GM23338 (cell line): Measurements from ENCODE around the gene ANG. TPM values are rescaled to one million over a fixed set of nuclear protein-coding genes. Genes with fewer than 3 reads are reported as not detected.

ENCODE experiments used
- ATAC-seq: fragments of 200-7000 bp; cut with Tn5 transposase; 3 replicates; pipeline ENCODE4 v1.9.1; 2020
- DNase-seq: peaks from one replicate; pipeline ENCODE4 v3.0.0-alpha.2; 2015; ENCODE audit warnings: low spot score
- H2AFZ ChIP-seq: fragments of 200-600 bp; sonication (generic); 2 replicates; pipeline ENCODE4 v1.8.0; 2016; ENCODE audit warnings: antibody characterized with exemption, mild to moderate bottlenecking, moderate library complexity
- H3F3A ChIP-seq: fragments of 200-600 bp; sonication (generic); replicated peaks from 2 replicates; pipeline ENCODE4 v1.8.0; 2017; ENCODE audit warnings: antibody characterized with exemption, mixed run types, low read depth
- H3K27ac ChIP-seq: fragments of 200-600 bp; sonication (generic); 2 replicates; pipeline ENCODE4 v1.6.1; 2016; ENCODE audit warnings: low read depth
- H3K27me3 ChIP-seq: fragments of 200-600 bp; sonication (generic); 2 replicates; pipeline ENCODE4 v1.8.0; 2016; ENCODE audit warnings: mild to moderate bottlenecking, mixed run types, moderate library complexity; ENCODE audit not compliant: insufficient read depth
- H3K36me3 ChIP-seq: fragments of 200-600 bp; sonication (generic); 2 replicates; pipeline ENCODE4 v1.8.0; 2016; ENCODE audit warnings: mild to moderate bottlenecking; ENCODE audit not compliant: insufficient read depth
- H3K4me1 ChIP-seq: fragments of 200-600 bp; sonication (generic); 2 replicates; pipeline ENCODE4 v1.8.0; 2016; ENCODE audit warnings: mild to moderate bottlenecking, moderate library complexity; ENCODE audit not compliant: insufficient read depth
- H3K4me2 ChIP-seq: fragments of 200-600 bp; sonication (generic); 2 replicates; pipeline ENCODE4 v1.7.1; 2017; ENCODE audit warnings: mixed run types
- H3K4me3 ChIP-seq: fragments of 200-600 bp; sonication (generic); 2 replicates; pipeline ENCODE4 v1.6.1; 2016; ENCODE audit warnings: mixed run types
- H3K79me2 ChIP-seq: fragments of 200-600 bp; sonication (generic); replicated peaks from 2 replicates; pipeline ENCODE4 v1.8.0; 2017; ENCODE audit warnings: mild to moderate bottlenecking; ENCODE audit not compliant: insufficient read depth
- H3K9me2 ChIP-seq: fragments of 200-600 bp; sonication (generic); 2 replicates; pipeline ENCODE4 v1.8.0; 2017; ENCODE audit not compliant: insufficient read depth
- H4K20me1 ChIP-seq: fragments of 200-600 bp; sonication (generic); replicated peaks from 2 replicates; pipeline ENCODE4 v1.8.0; 2017; ENCODE audit warnings: mild to moderate bottlenecking; ENCODE audit not compliant: insufficient read depth
- H3K27ac Mint-ChIP-seq: 2 replicates; pipeline ENCODE4 v1.8.0; 2020; ENCODE audit warnings: inconsistent platforms, mild to moderate bottlenecking, moderate library complexity, mixed read lengths
- H3K27me3 Mint-ChIP-seq: 3 replicates; pipeline ENCODE4 v1.8.0; 2022; ENCODE audit warnings: low read depth, mild to moderate bottlenecking, moderate library complexity, mixed read lengths, inconsistent platforms; ENCODE audit not compliant: insufficient read depth, poor library complexity
- H3K36me3 Mint-ChIP-seq: 3 replicates; pipeline ENCODE4 v1.8.0; 2021; ENCODE audit warnings: low read depth, mild to moderate bottlenecking, inconsistent platforms, moderate library complexity, mixed read lengths
- H3K4me1 Mint-ChIP-seq: 3 replicates; pipeline ENCODE4 v1.8.0; 2020; ENCODE audit warnings: mild to moderate bottlenecking, inconsistent platforms, mixed read lengths
- H3K4me3 Mint-ChIP-seq: 3 replicates; pipeline ENCODE4 v1.8.0; 2021; ENCODE audit warnings: moderate library complexity, mild to moderate bottlenecking, inconsistent platforms, mixed read lengths
- H3K9me3 Mint-ChIP-seq: 3 replicates; pipeline ENCODE4 v1.8.0; 2020; ENCODE audit warnings: moderate library complexity, mild to moderate bottlenecking, inconsistent platforms, mixed read lengths
- CREB1 ChIP-seq: fragments of 250-450 bp; sonication (Bioruptor Pico); IDR thresholded peaks from 2 replicates; pipeline ENCODE4 v1.5.0; 2020; ENCODE audit warnings: low read depth, mild to moderate bottlenecking, moderate library complexity
- CTCF ChIP-seq, 2 experiments: fragments of 200-600 bp in 1 of 2; sonication (generic) in 1 of 2; conservative IDR thresholded peaks; 2 replicates each; pipeline versions ENCODE4 v1.5.1 to v1.6.1; 2016 to 2017; ENCODE audit warnings: antibody characterized with exemption in 2 of 2, low read depth in 2 of 2, mild to moderate bottlenecking in 2 of 2, moderate library complexity in 1 of 2
- ETS1 ChIP-seq: IDR thresholded peaks from 2 replicates; pipeline ENCODE4 v1.6.1; 2016; ENCODE audit warnings: antibody characterized with exemption
- EZH2 ChIP-seq: fragments of 200-600 bp; sonication (generic); IDR thresholded peaks from one replicate; pipeline ENCODE4 v1.8.0; 2017; ENCODE audit warnings: antibody characterized with exemption, mild to moderate bottlenecking, low read depth; ENCODE audit not compliant: unreplicated experiment
- JUNB ChIP-seq: IDR thresholded peaks from one replicate; pipeline ENCODE4 v1.6.1; 2016; ENCODE audit warnings: antibody characterized with exemption; ENCODE audit not compliant: unreplicated experiment
- POLR2AphosphoS5 ChIP-seq: IDR thresholded peaks from 2 replicates; pipeline ENCODE4 v1.6.1; 2016; ENCODE audit warnings: antibody characterized with exemption, low read depth
- REST ChIP-seq: IDR thresholded peaks from one replicate; pipeline ENCODE4 v1.6.1; 2018; ENCODE audit warnings: antibody characterized with exemption; ENCODE audit not compliant: unreplicated experiment
- STAT1 ChIP-seq: IDR thresholded peaks from one replicate; pipeline ENCODE4 v1.6.1; 2016; ENCODE audit warnings: antibody characterized with exemption; ENCODE audit not compliant: unreplicated experiment
- ZNF331 ChIP-seq: fragments of 250-450 bp; sonication (Bioruptor Pico); IDR thresholded peaks from 2 replicates; pipeline ENCODE4 v1.5.0; 2020; ENCODE audit warnings: low read depth, mild to moderate bottlenecking, moderate library complexity
- polyA plus RNA-seq: library from polyadenylated mRNA; unstranded; fragments of >200 nt; fragmentation: Nextera tagmentation; extraction: Ambion mirVana; gene quantifications from 2 replicates; pipeline ENCODE4 v1.2.1, GENCODE V29; 2016
- total RNA-seq: library from RNA; depleted of rRNA; stranded (reverse); fragments of >200 nt; shearing (Covaris generic); gene quantifications from 2 replicates; pipeline ENCODE4 v1.2.3, GENCODE V29; 2014

ANG gene
- total and polyA plus RNA-seq, 2 experiments from 2014 or later: 2.3 to 3.7 TPM

GRCh38 chr14:20652996-20653975 is 35.3 kb upstream of the ANG start (continued):
- TF ChIP-seq CTCF (conservative IDR thresholded peaks at IDR 0.05; ENCODE audit: low read depth in 2 of 2) (no peak), STAT1 (no peak), ZNF331 (CRISPR knock-in tag) (no peak)

DNA sequence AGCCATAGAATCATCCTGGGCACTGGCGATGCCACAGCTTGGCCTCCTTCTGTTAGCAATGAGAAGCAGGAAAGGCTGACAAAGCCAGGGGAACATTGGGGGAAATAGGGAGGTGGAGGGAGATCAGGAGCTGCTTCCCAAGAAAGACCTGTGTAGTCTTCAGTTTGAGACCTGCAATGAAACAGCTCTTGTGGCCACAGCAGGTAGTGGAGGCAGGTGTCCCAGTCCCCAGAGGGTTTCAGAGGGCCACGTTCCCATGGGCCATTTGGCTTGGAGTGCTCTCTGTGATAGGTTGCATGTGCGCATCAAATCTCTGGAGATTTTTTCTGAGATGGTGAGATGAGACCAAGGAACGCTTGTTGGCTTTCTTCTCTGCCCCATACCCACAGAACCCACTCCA is 32.7 kb upstream of the ANG start:
- Histone ChIP-seq H3K36me3 (no peaks in the 10 kb centered on the region), H3K27ac (no peak overlapping the region), H4K20me1 (no peaks in the 10 kb centered on the region), H3K4me1 (peaks cover 15% of the 10 kb centered on the region; the same call in 1 of the 2 replicates), H3K79me2 (no peaks in the 10 kb centered on the region), H3K9me2 (no peaks in the 10 kb centered on the region), H3K4me3 (no peak overlapping the region), H3K27me3 (peaks cover 39% of the 10 kb centered on the region), H2AFZ (no peak overlapping the region), H3K4me2 (no peak overlapping the region), H3F3A (no peaks in the 10 kb centered on the region; the same call in 1 of the 2 replicates)
- Mint-ChIP-seq H3K27ac (no peak overlapping the region), H3K4me1 (peaks cover 26% of the 10 kb centered on the region), H3K27me3 (peaks cover 52% of the 10 kb centered on the region), H3K4me3 (0 out of 3 replicates have a peak overlapping the region, but pooled peaks have one; percentile 53), H3K9me3 (peaks cover 6% of the 10 kb centered on the region; the same call in 2 of the 3 replicates), H3K36me3 (no peaks in the 10 kb centered on the region; the same call in 2 of the 3 replicates)
- DNase-seq: peak; percentile 41
- ATAC-seq: no peak
- no peak for TF ChIP-seq CREB1 (CRISPR knock-in tag)
- TF ChIP-seq EZH2: no peak
- TF ChIP-seq STAT1: no peak
- TF ChIP-seq ETS1: no peak
- TF ChIP-seq ZNF331 (CRISPR knock-in tag): no peak
- TF ChIP-seq REST: no peak
- no peak for TF ChIP-seq JUNB
- no peak for TF ChIP-seq CTCF (conservative IDR thresholded peaks at IDR 0.05; ENCODE audit: low read depth in 2 of 2)
- TF ChIP-seq POLR2AphosphoS5: no peak
